Suprapubic skin (tissue), 4 donors: ENCODE data around the gene CYSLTR2. TPM values are rescaled to one million over a fixed set of nuclear protein-coding genes. Genes with fewer than 3 reads are reported as not detected.
"Not testable (repeated sequence)": the region's sequence is repeated elsewhere in the genome, so short reads cannot be mapped to it uniquely, and the experiment has no call there.

Source experiments
- DNase-seq, 2 donors: peaks; one replicate each; pipeline ENCODE4 v3.0.0-alpha.2; 2019; ENCODE audit warnings: low spot score in 2 of 2
- H3K27ac ChIP-seq: fragments of 200-600 bp; sonication (generic); one replicate; pipeline ENCODE4 v1.5.1; 2019
- H3K27me3 ChIP-seq: fragments of 200-600 bp; sonication (generic); one replicate; pipeline ENCODE4 v1.5.1; 2019
- H3K36me3 ChIP-seq: fragments of 200-600 bp; sonication (generic); one replicate; pipeline ENCODE4 v1.5.1; 2019
- H3K4me1 ChIP-seq: fragments of 200-600 bp; sonication (generic); one replicate; pipeline ENCODE4 v1.5.1; 2019
- H3K4me3 ChIP-seq: fragments of 200-600 bp; sonication (generic); one replicate; pipeline ENCODE4 v1.5.1; 2019; ENCODE audit warnings: mild to moderate bottlenecking
- H3K9me3 ChIP-seq: fragments of 200-600 bp; sonication (generic); one replicate; pipeline ENCODE4 v1.5.1; 2019
- EP300 ChIP-seq: sonication (generic); formaldehyde crosslinking; IDR thresholded peaks from one replicate; pipeline ENCODE4 v1.6.1; 2017; ENCODE audit warnings: antibody characterized with exemption
- POLR2A ChIP-seq, 2 donors: fragments of 450-650 bp; IDR thresholded peaks; one replicate each; pipeline ENCODE4 v1.6.1; 2017; ENCODE audit warnings: antibody characterized with exemption in 2 of 2, mild to moderate bottlenecking in 2 of 2, moderate library complexity in 2 of 2
- POLR2AphosphoS5 ChIP-seq, 3 donors: sonication (generic); formaldehyde crosslinking; IDR thresholded peaks; one replicate each; pipeline ENCODE4 v1.6.1; 2017; ENCODE audit warnings: antibody characterized with exemption in 3 of 3
- WGBS: methylation state at CpG from one replicate; pipeline ENCODE4 v1.1.5; 2018; 5-methylcytosine and 5-hydroxymethylcytosine counted together
- total RNA-seq, 4 donors: library from RNA; depleted of rRNA; stranded (reverse); fragments of >200 nt; gene quantifications; one replicate each; pipeline ENCODE4 v1.1.0, GENCODE V29; 2016
- TF ChIP-seq, protein P1 (sequence below), 2 donors: fragments of 200-600 bp in 1 of 2; fragments of 450-650 bp in 1 of 2; sonication (generic) in 1 of 2; IDR thresholded peaks; one replicate each; pipeline ENCODE4 v1.5.1; 2016 to 2019; ENCODE audit warnings: antibody characterized with exemption in 2 of 2, mild to moderate bottlenecking in 1 of 2, moderate library complexity in 1 of 2

Gene CYSLTR2
- total RNA-seq, 4 donors from 2014 or later = 0.93 to 2.2 (median 1.7) TPM

DNA sequence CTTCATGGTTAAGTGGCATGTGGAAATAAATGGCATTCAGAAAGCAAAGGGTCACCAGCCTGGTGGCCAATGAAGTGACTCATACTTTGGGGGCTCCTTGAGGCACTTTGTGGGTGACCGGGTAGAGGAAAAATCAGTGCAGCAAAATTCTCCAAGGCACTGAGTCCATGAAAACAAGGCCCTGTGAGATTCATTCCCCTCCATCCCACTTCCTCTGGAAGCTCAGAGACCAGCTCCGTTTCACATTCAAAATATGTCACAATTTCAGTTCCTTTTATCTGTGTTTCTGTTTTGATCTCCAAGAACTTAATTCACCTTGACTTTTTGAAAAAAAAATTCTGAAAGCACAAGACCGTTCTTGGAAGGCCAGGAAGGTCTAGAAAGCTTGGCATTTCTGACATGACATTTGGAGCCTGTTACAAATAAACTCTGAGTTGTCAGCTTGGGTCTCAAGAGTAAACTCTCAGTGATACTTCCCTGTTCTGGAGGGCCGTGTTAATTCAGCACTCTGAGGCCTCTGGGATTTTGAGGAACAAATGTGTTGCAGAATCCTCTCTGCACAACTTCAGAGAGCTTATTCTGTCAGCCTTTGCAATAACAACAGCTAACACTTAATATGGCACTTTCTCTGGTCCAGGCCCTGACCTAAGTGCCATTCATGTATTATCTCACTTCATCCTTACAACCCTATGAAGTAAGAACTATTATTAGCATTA, 6.8 kb downstream of the CYSLTR2 start:
- no peaks in the 10 kb centered on the region for H3K9me3 ChIP-seq
- no peaks in the 10 kb centered on the region for H3K27me3 ChIP-seq
- H3K36me3 ChIP-seq = no peaks in the 10 kb centered on the region
- no peaks in the 10 kb centered on the region for H3K4me1 ChIP-seq
- no peak for DNase-seq
- no peak overlapping the region for H3K27ac ChIP-seq
- 47% methylated on average over 4 of the region's 4 CpGs for WGBS
- no peak overlapping the region for H3K4me3 ChIP-seq
- TF ChIP-seq EP300 (no peak), POLR2AphosphoS5 (IDR thresholded peaks at IDR 0.05) (no peak), POLR2A (IDR thresholded peaks at IDR 0.05) (no peak)
- TF ChIP-seq, protein P1, sequence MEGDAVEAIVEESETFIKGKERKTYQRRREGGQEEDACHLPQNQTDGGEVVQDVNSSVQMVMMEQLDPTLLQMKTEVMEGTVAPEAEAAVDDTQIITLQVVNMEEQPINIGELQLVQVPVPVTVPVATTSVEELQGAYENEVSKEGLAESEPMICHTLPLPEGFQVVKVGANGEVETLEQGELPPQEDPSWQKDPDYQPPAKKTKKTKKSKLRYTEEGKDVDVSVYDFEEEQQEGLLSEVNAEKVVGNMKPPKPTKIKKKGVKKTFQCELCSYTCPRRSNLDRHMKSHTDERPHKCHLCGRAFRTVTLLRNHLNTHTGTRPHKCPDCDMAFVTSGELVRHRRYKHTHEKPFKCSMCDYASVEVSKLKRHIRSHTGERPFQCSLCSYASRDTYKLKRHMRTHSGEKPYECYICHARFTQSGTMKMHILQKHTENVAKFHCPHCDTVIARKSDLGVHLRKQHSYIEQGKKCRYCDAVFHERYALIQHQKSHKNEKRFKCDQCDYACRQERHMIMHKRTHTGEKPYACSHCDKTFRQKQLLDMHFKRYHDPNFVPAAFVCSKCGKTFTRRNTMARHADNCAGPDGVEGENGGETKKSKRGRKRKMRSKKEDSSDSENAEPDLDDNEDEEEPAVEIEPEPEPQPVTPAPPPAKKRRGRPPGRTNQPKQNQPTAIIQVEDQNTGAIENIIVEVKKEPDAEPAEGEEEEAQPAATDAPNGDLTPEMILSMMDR (IDR thresholded peaks at IDR 0.05) = no peak

GRCh38 chr13:48661107-48661506, 7.4 kb downstream of the CYSLTR2 start:
- Histone ChIP-seq H3K4me3 (no peak overlapping the region), H3K27ac (no peak overlapping the region), H3K36me3 (no peaks in the 10 kb centered on the region), H3K4me1 (no peaks in the 10 kb centered on the region), H3K27me3 (no peaks in the 10 kb centered on the region), H3K9me3 (no peaks in the 10 kb centered on the region)
- no peak for DNase-seq
- 87% methylated on average over 5 of the region's 5 CpGs for WGBS
- no peak for TF ChIP-seq EP300
- TF ChIP-seq POLR2A (IDR thresholded peaks at IDR 0.05) = no peak
- TF ChIP-seq, protein P1 (IDR thresholded peaks at IDR 0.05) = no peak
- no peak for TF ChIP-seq POLR2AphosphoS5 (IDR thresholded peaks at IDR 0.05)

- Histone ChIP-seq H3K27me3 (no peaks in the 10 kb centered on the region), H3K4me3 (no peak overlapping the region), H3K27ac (no peak overlapping the region), H3K9me3 (no peaks in the 10 kb centered on the region), H3K4me1 (no peaks in the 10 kb centered on the region), H3K36me3 (no peaks in the 10 kb centered on the region)
- TF ChIP-seq POLR2A (IDR thresholded peaks at IDR 0.05) (no peak), EP300 (no peak), POLR2AphosphoS5 (IDR thresholded peaks at IDR 0.05) (no peak)
- TF ChIP-seq, protein P1 (IDR thresholded peaks at IDR 0.05) = no peak
- WGBS = 86% methylated on average over 1 of the region's 1 CpG
- DNase-seq = no peak
Observed at GRCh38 chr13:48662226-48662625, 8.5 kb downstream of the CYSLTR2 start.

DNA sequence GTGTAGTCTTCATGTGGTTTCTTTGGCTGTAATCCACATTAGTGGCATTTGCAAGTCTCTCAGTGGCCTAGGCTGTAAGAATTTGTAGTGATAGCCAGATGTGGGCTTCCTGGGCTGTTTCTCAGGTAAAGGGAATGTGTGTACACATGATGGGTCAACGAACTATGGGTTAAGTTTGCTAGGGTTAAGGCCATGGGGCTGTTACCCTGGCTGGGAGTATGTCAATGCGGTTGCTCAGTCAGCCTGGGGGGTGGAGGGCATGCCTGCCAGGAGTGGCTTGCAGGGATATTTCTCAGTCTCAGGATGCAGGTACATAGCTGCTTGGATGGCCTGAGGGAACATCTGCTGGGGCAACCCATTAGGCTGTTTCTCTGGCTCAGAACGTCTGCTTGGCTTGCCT, 13.4 kb downstream of the CYSLTR2 start:
- peaks cover 13% of the 10 kb centered on the region for H3K9me3 ChIP-seq
- TF ChIP-seq EP300 (no peak), POLR2A (IDR thresholded peaks at IDR 0.05) (no peak), POLR2AphosphoS5 (IDR thresholded peaks at IDR 0.05) (no peak)
- TF ChIP-seq, protein P1 (IDR thresholded peaks at IDR 0.05) = no peak
- 83% methylated on average over 3 of the region's 3 CpGs for WGBS
- H3K4me3 ChIP-seq = no peak overlapping the region
- no peaks in the 10 kb centered on the region for H3K27me3 ChIP-seq
- no peak for DNase-seq
- H3K27ac ChIP-seq = no peak overlapping the region
- H3K36me3 ChIP-seq = no peaks in the 10 kb centered on the region
- H3K4me1 ChIP-seq = no peaks in the 10 kb centered on the region

DNA sequence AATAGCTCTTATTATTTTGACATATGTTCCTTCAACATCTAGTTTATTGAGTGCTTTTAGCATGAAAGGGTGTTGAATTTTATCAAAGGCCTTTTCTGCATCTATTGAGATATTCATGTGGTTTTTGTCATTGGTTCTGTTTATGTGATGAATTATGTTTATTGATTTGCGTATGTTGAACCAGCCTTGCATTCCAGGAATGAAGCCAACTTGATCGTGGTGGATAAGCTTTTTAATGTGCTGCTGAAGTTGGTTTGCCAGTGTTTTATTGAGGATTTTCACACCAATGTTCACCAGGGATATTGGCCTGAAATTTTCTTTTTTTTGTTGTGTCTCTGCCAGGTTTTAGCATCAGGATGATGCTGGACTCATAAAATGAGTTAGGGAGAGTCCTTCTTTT, 17.7 kb downstream of the CYSLTR2 start:
- H3K9me3 ChIP-seq = peaks cover 13% of the 10 kb centered on the region
- H3K4me1 ChIP-seq, H3K27me3 ChIP-seq, H3K27ac ChIP-seq, H3K4me3 ChIP-seq, DNase-seq, H3K36me3 ChIP-seq: not testable (repeated sequence)
- 60% methylated on average over 2 of the region's 2 CpGs for WGBS

DNA sequence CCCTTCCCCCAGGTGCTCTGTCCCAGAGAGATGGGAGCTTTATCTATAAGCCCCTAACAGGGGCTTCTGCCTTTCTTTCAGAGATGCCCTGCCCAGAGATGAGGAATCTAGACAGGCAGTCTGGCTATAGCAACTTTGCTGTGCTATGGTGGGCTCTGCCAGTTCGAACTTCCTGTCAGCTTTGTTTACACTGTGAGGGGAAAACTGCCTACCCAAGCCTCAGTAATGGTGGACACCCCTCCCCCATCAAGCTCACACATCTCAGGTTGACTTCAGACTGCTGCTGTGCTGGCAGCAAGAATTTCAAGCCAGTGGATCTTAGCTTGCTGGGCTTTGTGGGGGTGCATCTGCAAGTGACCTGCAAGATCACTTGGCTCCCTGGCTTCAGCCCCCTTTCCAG, 21.5 kb downstream of the CYSLTR2 start:
- no CpG with 5 or more reads among the region's 1 CpG for WGBS

More for the DNA sequence above, 21.5 kb downstream of the CYSLTR2 start:
- no peak for DNase-seq
- Histone ChIP-seq H3K27me3 (no peaks in the 10 kb centered on the region), H3K4me1 (no peaks in the 10 kb centered on the region), H3K4me3 (no peak overlapping the region), H3K36me3 (no peaks in the 10 kb centered on the region), H3K27ac (no peak overlapping the region), H3K9me3 (peaks cover 11% of the 10 kb centered on the region)
- TF ChIP-seq POLR2AphosphoS5 (IDR thresholded peaks at IDR 0.05) = no peak
- no peak for TF ChIP-seq EP300
- TF ChIP-seq, protein P1 (IDR thresholded peaks at IDR 0.05) = no peak
- TF ChIP-seq POLR2A (IDR thresholded peaks at IDR 0.05) = no peak
